Activated CD4-positive, alpha-beta T cell treated with anti-CD3 and anti-CD28 coated beads for 1 hour (primary cell): ENCODE results near the gene RRAS.
"Not testable (repeated sequence)": the region's sequence is repeated elsewhere in the genome, so short reads cannot be mapped to it uniquely, and the experiment has no call there.

Experiments used
- DNase-seq: peaks from one replicate; pipeline ENCODE4 v3.0.0-alpha.2; 2020

RRAS gene

GRCh38 chr19:49626226-49626625, 13.7 kb downstream of the RRAS start:
- no peak for DNase-seq

DNA sequence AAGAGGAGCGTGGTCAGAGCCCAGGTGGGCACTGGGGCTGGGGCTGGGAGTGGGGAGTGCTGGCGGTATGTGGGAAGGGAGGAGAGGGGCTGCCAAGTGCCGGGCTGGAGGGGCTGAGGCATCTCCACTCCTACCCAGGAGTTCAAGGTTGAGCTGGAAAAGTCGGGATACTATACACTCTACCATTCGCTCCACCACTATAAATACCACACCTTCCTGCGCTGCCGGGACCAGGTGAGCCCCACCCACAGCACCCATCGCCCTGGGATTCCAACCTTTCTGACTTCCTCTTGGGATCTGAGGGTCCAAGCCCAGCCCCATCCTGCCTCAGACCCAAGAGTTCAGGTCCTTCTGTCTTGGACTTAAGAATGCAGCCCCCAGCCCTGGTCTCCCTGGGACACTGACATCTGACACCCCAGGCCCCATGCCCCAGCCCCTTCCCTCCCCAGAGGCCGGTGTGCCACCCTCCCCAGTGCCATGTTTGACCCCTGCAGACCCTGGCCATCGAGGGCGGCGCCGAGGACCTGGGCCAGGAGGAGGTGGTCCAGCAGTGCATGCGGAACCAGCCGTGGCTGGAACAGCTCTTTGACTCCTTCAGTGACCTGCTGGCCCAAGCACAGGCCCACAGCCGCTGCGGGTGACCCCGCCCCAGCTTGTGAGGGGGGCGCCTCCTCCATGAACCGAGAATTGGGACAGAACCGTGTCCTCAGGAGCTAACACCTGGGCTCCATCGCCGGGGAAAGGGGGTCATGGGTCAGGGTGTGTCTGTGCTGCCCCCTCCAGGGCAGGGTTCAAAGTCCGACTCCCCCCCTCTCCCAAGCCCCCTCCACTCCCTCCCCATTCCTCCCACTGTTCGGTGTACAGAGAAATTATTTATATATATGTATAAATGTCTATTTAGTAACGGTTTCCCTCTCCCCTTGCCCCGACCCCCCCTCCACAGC, 14.7 kb downstream of the RRAS start:
- no peak for DNase-seq

GRCh38 chr19:49617860-49618259, 22.1 kb downstream of the RRAS start:
- not testable (repeated sequence) for DNase-seq

DNA sequence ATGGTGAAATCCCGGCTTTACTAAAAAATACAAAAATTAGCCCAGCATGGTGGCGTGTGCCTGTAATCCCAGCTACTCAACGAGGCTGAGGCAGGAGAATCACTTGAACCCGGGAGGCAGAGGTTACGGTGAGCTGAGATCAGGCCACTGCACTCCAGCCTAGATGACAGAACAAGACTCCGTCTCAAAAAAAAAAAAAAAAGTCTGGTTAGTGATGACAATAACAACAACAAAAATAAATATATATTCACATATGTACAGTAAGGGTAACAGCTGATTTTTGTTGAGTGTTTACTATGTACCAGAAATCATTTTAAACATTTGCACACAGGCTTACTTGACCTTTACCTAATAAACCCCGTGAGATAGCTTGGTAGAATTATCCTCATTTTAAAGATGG, 23.0 kb downstream of the RRAS start:
- no peak for DNase-seq

DNA sequence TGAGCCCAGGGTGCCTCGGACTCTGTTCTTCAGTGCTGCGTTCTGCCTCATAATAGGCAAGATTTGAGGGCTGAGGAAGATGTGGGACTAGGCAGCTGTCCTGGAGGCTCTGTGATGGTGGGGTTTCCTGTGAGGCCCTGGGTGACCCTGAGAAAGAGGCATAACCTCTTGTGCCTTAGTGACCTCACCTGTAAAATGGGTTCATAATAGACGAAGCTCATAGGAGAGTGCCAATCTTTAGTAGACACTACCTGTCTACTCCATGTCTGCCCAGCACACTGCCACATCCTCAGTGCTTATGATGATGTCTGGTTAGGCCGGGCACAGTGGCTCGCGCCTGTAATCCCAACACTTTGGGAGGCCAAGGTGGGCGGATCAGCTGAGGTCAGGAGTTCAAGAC, 23.4 kb downstream of the RRAS start:
- no peak for DNase-seq

DNA sequence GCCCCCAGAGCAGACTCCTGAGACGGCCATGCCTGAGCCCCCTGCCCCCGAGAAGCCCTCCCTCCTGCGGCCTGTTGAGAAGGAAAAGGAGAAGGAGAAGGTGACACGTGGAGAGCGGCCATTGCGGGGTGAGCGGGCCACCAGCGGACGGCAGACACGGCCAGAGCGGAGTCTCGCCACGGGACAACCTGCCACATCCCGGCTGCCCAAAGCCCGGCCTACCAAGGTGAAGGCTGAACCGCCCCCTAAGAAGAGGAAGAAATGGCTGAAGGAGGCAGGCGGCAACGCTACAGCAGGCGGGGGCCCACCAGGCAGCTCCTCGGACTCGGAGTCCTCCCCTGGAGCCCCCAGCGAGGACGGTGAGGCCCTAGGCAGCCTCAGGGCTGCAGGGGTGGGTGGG, 24.1 kb downstream of the RRAS start:
- DNase-seq, result no peak

DNA sequence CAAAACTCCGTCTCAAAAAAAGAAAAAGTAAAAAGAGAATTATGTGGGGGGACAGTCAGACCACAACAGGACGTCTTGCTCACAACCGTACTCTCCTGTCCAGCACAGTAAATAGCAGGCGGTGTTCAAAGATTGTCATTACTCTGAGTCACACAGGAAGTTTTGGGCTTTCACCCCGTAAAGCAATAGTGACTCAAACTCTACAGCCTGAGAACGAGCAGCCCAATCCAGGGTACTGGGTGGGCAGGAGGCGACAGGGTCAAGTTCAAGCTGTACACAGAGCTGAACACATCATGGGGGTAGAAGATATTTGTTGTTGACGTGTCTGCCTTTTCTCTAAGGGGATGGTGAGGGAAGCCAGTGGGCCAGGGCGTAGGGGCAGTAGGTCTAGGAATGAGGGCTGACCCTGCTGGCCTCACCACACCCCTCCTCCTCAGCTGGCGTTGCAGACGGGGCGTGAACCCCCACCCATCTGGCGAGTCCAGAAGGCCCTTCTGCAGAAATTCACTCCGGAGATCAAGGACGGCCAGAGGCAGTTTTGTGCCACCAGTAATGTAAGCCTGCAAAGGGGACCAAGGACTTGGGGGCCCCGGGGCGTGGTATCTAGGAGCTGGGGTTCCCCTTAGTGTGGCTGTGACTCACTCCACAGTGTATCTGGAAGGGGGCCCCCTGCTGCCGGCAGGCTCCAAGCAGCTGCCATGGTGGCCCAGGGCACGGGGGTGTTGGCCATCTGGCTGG, 25.7 kb downstream of the RRAS start:
- no peak for DNase-seq

DNA sequence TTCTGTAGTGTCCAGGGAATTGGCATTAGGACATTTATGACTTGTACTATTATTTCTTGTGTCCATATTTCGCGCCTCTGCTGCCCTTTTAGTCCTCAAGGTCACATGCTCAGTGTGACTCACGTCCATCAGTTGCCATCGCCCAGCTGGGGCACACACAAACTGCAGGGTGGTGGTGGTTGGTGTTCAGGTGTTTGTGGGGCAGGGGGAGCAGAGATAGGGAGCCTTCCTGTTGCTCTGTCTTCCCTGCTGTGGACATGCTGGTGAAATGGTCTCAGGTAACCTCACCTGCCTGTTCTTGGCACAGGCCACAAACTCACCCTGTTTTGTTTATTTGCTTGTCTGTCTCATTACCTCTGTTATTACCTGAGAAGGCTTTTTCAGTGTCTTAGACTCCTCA, 26.6 kb downstream of the RRAS start:
- no peak for DNase-seq

GRCh38 chr19:49609499-49610092, 30.3 kb downstream of the RRAS start:
- no peak for DNase-seq

GRCh38 chr19:49605605-49606004, 34.3 kb downstream of the RRAS start:
- no peak for DNase-seq

DNA sequence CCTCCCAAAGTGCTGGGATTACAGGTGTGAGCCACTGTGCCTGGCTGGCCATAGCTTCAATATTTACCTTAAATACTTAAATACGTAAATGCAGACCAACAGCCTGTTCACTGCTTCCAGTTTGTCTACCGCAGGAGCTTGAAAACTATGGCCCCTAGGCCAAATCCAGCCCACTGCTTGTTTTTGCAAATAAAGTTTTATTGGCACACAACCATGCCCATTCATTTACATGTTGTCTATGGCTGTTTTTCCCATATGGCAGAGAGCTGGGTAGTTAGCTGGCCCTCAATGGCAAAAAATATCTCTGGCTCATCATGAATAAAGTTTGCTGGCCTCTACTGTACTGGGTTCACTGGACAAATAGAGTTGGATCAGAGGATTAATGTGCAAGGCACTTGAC, 37.1 kb downstream of the RRAS start:
- DNase-seq, result no peak

GRCh38 chr19:49601482-49602038, 38.4 kb downstream of the RRAS start:
- no peak for DNase-seq

DNA sequence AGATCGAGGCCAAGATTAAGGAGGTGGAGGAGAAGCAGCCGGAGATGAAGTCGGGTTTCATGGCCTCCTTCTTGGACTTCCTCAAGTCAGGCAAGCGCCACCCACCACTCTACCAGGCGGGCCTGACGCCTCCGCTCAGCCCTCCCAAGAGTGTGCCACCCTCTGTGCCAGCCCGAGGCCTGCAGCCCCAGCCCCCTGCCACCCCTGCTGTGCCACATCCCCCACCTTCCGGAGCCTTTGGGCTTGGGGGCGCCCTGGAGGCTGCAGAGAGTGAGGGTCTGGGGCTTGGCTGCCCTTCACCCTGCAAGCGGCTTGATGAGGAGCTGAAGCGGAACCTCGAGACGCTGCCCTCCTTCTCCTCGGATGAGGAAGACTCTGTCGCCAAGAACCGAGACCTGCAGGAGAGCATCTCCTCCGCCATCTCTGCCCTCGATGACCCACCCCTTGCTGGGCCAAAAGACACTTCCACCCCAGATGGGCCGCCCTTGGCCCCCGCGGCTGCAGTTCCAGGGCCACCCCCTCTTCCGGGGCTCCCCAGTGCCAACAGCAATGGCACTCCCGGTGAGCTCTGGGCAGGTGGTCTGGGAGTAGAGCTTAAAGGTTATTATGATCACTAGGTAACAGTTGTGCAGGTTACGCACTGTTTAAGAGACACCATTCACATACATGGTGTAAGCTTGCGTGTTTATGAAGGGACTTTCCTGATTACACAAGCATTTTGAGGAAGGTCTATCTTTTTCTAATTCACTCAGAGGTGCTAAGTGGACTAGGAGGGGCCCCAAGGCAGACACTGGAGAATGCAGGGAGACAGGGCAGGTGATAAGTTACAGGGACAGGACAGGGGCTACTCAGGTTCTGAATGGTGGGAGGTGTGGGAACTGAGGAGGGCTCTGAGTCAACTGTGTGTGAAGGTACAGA, 40.3 kb downstream of the RRAS start:
- DNase-seq, result no peak

- DNase-seq, result no peak
Measured at GRCh38 chr19:49597703-49597974, 42.3 kb downstream of the RRAS start.

- no peak for DNase-seq
Measured at GRCh38 chr19:49596954-49597702, 42.8 kb downstream of the RRAS start.

DNA sequence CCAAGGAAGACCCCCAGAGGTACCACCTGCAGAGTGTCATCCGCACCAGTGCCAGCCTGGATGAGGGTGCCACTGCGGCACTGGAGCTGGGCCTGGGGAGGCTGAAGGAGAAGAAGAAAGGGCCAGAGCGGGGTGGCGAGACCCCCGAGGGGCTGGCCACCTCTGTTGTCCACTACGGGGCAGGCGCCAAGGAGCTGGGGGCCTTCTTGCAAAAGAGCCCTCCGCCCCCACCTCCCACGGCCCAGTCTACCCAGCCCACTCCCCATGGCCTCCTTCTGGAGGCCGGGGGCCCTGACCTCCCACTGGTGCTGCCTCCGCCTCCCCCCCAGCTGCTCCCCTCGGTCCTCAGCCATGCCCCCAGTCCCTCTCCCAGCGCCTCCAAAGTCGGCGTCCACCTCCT, 43.5 kb downstream of the RRAS start:
- no peak for DNase-seq

GRCh38 chr19:49595819-49596404, 44.0 kb downstream of the RRAS start:
- no peak for DNase-seq

DNA sequence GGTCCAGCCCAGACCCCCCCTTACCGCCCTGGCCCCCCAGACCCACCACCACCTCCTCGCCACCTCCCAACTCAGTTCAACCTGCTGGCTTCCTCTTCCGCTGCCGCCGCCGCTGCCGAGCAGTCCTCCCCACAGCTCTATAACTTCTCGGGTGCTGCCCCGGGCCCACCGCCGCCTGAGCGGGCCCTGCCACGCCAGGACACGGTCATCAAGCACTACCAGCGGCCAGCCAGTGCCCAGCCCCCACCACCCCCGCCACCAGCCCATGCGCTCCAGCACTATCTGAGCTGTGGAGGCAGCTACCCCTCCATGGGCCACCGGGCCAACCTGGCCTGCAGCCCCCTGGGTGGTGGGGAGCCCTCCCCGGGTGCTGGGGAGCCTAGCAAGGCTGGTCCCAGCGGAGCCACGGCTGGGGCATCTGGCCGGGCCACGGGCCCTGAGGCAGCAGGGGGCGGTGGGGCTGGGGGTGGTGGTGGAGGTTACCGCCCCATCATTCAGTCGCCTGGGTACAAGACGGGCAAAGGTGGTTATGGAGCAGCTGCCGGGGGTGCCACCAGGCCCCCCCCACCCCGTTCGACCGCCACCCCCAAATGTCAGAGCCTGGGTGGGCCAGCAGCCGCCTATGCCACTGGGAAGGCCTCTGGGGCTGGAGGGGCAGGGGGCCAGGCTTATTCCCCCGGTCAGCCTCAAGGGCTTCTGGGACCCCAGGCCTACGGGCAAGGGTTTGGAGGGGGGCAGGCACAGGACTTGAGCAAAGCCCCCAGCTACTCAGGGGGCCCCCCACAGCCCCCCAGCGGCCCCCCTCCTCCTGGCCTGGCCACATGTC, 44.7 kb downstream of the RRAS start:
- no peak for DNase-seq

DNA sequence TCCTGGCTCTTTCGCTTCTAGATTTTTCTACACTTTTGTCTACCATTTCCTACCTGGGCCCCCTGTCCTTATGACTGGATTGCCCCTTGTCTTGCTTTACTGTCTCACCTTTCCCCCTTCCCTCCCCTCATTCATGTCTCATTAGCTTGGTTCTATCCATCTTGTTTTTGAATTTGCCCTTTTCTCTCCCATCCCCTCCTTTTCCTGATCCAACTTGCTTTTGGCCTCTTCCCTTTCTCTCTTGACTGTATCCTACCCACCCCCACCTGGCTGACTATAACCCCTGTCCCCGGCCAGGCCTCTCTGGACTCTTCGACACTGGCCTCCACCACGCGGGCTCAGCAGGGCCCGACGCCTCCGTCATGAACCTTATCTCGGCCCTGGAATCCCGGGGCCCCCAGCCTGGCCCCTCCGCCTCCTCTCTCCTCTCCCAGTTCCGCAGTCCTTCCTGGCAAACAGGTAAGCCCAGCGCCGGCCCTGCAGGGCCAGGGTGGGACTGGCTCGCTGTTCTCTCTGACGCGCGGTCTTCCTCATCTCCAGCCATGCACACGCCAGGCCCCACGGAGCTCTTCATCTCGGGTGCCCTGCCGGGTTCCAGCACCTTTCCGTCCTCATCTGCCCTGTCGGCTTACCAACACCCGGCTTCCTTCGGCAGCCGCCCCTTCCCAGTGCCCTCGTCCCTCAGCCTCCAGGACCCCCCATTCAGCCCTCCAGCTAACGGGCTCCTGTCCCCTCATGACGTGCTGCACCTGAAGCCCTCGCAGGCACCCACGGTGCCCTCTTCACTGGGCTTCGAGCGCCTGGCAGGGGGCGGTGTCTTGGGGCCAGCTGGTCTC, 45.6 kb downstream of the RRAS start:
- DNase-seq, result no peak
